Measurements from ENCODE around the gene KIF15. TPM values are rescaled to one million over a fixed set of nuclear protein-coding genes. Genes with fewer than 3 reads are reported as not detected.
"Not testable (repeated sequence)": the region's sequence is repeated elsewhere in the genome, so short reads cannot be mapped to it uniquely, and the experiment has no call there.

KIF15 gene
- total and polyA plus RNA-seq, 4 donors: 0.64 to 4.0 (median 0.92) TPM

DNA sequence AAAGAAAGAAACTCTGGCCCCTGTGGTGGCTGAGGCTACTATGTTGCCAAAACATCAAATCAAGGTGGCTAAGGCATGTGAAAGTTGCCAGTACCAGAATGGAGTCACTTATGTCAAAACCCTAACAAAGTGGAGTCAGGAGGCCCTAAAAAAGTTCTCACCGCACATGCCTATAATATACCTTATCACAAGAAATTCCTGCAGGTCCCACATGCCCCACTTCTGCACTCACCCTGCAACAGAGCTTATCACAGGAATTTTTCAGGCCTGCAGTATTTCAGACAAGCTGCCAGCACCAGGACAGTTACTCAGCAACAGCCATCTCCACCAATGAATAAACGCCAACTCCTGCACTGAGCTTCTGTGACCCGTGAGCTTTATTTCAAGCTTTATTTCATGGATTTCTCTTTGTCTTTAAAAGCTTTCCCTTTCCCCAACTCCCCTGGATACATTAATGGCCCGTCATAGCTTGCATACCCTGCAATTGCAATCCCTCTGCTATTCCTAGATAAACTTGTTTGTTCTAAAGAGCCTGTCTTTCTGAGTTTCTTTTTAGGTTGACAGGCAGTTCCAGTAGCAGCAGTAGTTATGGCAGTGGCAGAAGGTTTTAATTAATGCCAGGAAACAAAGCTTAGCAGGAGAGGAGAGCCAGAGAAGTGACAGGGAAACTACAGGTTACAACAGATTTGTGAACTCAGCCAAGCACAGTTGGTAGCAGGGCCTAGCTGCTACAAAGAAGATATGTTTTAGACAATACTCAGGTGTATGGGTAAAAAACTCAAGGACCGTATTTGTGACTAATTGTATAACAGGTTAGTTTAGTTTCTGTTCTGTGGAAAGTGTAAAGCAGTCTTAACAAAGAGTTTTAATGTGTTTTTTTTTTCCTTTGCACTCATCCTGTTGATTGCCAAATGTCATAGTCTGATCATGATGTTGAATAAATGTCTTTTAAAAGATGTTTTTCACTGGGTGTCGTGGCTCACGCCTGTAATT is 84.2 kb downstream of the KIF15 start:
- no peaks in the 10 kb centered on the region for H3K9me3 ChIP-seq (ENCODE audit: control insufficient read depth in 4 of 4, insufficient read depth in 3 of 4, low read length in 3 of 4)
- WGBS, 2 donors: 74 to 86% methylated on average over 7 of the region's 7 CpGs
- DNase-seq (peak; percentile 3 to 55 (median 37)), ATAC-seq (ENCODE audit: insufficient read depth, low FRiP score) (no peak)
- H3K9ac ChIP-seq (ENCODE audit: insufficient read depth in 1 of 2, low read length in 2 of 2): peak overlapping the region in 1 of 2 donors; percentile 16
- H3K27me3 ChIP-seq (ENCODE audit: control insufficient read depth in 3 of 3, insufficient read depth in 3 of 3, low read length in 2 of 3): no peaks in the 10 kb centered on the region
- no peak overlapping the region for H3K4me3 ChIP-seq
- H3K27ac ChIP-seq (ENCODE audit: low read depth in 1 of 2, low read length in 1 of 2): peak overlapping the region in 1 of 2 donors; percentile 93
- H3K4me1 ChIP-seq (ENCODE audit: control insufficient read depth in 5 of 5, insufficient read depth in 5 of 5, low read length in 5 of 5): peaks cover 0 to 12% (median 0%) of the 10 kb centered on the region in 5 donors
- TF ChIP-seq, protein P1, sequence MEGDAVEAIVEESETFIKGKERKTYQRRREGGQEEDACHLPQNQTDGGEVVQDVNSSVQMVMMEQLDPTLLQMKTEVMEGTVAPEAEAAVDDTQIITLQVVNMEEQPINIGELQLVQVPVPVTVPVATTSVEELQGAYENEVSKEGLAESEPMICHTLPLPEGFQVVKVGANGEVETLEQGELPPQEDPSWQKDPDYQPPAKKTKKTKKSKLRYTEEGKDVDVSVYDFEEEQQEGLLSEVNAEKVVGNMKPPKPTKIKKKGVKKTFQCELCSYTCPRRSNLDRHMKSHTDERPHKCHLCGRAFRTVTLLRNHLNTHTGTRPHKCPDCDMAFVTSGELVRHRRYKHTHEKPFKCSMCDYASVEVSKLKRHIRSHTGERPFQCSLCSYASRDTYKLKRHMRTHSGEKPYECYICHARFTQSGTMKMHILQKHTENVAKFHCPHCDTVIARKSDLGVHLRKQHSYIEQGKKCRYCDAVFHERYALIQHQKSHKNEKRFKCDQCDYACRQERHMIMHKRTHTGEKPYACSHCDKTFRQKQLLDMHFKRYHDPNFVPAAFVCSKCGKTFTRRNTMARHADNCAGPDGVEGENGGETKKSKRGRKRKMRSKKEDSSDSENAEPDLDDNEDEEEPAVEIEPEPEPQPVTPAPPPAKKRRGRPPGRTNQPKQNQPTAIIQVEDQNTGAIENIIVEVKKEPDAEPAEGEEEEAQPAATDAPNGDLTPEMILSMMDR (IDR thresholded peaks at IDR 0.05; ENCODE audit: control extremely low read depth, extremely low read depth): no peak
- peaks cover 0 to 13% (median 2%) of the 10 kb centered on the region in 4 donors for H3K36me3 ChIP-seq (ENCODE audit: control insufficient read depth in 4 of 4, insufficient read depth in 4 of 4, low read length in 4 of 4)

DNA sequence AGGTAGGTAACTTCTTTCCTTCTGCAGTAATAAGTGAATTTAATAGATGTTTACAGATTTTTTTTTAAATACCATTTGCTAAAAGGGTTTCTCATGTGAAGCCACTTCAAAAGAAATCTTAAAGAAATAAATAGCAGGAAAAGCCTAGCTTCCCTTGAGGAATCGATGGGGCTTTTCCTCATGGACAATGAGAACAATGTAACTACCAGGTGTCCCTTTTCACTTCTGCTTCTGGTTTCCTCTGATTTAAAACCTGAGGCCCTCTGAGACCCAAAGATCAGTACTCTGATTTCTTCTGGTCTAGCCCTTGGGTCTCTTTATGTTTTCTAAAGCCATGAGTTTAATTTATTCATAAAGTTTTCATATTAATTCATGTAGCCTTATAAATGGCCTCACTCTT is 87.0 kb downstream of the KIF15 start:
- no peak for DNase-seq
- WGBS, 2 donors: 47 to 74% methylated on average over 1 of the region's 1 CpG
- Histone ChIP-seq H3K9ac (ENCODE audit: insufficient read depth in 1 of 2, low read length in 2 of 2) (no peak overlapping the region), H3K27ac (ENCODE audit: low read depth in 1 of 2, low read length in 1 of 2) (no peak overlapping the region), H3K9me3 (ENCODE audit: control insufficient read depth in 4 of 4, insufficient read depth in 3 of 4, low read length in 3 of 4) (no peaks in the 10 kb centered on the region), H3K4me3 (no peak overlapping the region), H3K36me3 (ENCODE audit: control insufficient read depth in 4 of 4, insufficient read depth in 4 of 4, low read length in 4 of 4) (peaks cover 0 to 12% (median 2%) of the 10 kb centered on the region in 4 donors), H3K27me3 (ENCODE audit: control insufficient read depth in 3 of 3, insufficient read depth in 3 of 3, low read length in 2 of 3) (no peaks in the 10 kb centered on the region), H3K4me1 (ENCODE audit: control insufficient read depth in 5 of 5, insufficient read depth in 5 of 5, low read length in 5 of 5) (peaks cover 0 to 12% (median 0%) of the 10 kb centered on the region in 5 donors)
- no peak for ATAC-seq (ENCODE audit: insufficient read depth, low FRiP score)
- TF ChIP-seq, protein P1 (IDR thresholded peaks at IDR 0.05; ENCODE audit: control extremely low read depth, extremely low read depth): no peak

- H3K9ac ChIP-seq (ENCODE audit: insufficient read depth in 1 of 2, low read length in 2 of 2); H3K4me3 ChIP-seq; H3K9me3 ChIP-seq (ENCODE audit: control insufficient read depth in 4 of 4, insufficient read depth in 3 of 4, low read length in 3 of 4); H3K27ac ChIP-seq (ENCODE audit: low read depth in 1 of 2, low read length in 1 of 2); H3K27me3 ChIP-seq (ENCODE audit: control insufficient read depth in 3 of 3, insufficient read depth in 3 of 3, low read length in 2 of 3); H3K4me1 ChIP-seq (ENCODE audit: control insufficient read depth in 5 of 5, insufficient read depth in 5 of 5, low read length in 5 of 5); DNase-seq; H3K36me3 ChIP-seq (ENCODE audit: control insufficient read depth in 4 of 4, insufficient read depth in 4 of 4, low read length in 4 of 4); ATAC-seq (ENCODE audit: insufficient read depth, low FRiP score): not testable (repeated sequence)
- WGBS, 2 donors: 97 to 99% methylated on average over 6 of the region's 6 CpGs
Measured at GRCh38 chr3:44856663-44857062, 95.1 kb downstream of the KIF15 start.

- TF ChIP-seq, protein P1 (IDR thresholded peaks at IDR 0.05; ENCODE audit: control extremely low read depth, extremely low read depth): no peak
Measured at GRCh38 chr3:44860117-44860516, 98.5 kb downstream of the KIF15 start.

More at GRCh38 chr3:44860117-44860516, 98.5 kb downstream of the KIF15 start:
- no peak overlapping the region for H3K27ac ChIP-seq (ENCODE audit: low read depth in 1 of 2, low read length in 1 of 2)
- H3K27me3 ChIP-seq (ENCODE audit: control insufficient read depth in 3 of 3, insufficient read depth in 3 of 3, low read length in 2 of 3): no peaks in the 10 kb centered on the region
- WGBS, 2 donors: 96 to 97% methylated on average over 4 of the region's 4 CpGs
- no peak overlapping the region for H3K9ac ChIP-seq (ENCODE audit: insufficient read depth in 1 of 2, low read length in 2 of 2)
- H3K4me1 ChIP-seq (ENCODE audit: control insufficient read depth in 5 of 5, insufficient read depth in 5 of 5, low read length in 5 of 5): peaks cover 0 to 7% (median 4%) of the 10 kb centered on the region in 5 donors
- DNase-seq (no peak), ATAC-seq (ENCODE audit: insufficient read depth, low FRiP score) (no peak)
- H3K4me3 ChIP-seq: no peak overlapping the region
- H3K36me3 ChIP-seq (ENCODE audit: control insufficient read depth in 4 of 4, insufficient read depth in 4 of 4, low read length in 4 of 4): peaks cover 0 to 2% (median 0%) of the 10 kb centered on the region in 4 donors
- H3K9me3 ChIP-seq (ENCODE audit: control insufficient read depth in 4 of 4, insufficient read depth in 3 of 4, low read length in 3 of 4): peaks cover 0 to 4% (median 0%) of the 10 kb centered on the region in 4 donors

All from lung (tissue), 12 donors.